Posterior cingulate gyrus (tissue), 11 donors: ENCODE data around the gene RTN4R.

ENCODE experiments used
- DNase-seq, 10 donors: peaks; one replicate each; pipeline versions ENCODE4 v3.0.0 to v3.0.0-alpha.2; 2020 to 2021; ENCODE audit warnings: mixed read lengths in 3 of 10
- intact Hi-C: fragments of 100-400 bp; cut with DNase I; formaldehyde crosslinking; loops from one replicate; pipeline ENCODE4 v1.15.1; 2023

RTN4R gene

GRCh38 chr22:20234760-20235388 is 33.2 kb downstream of the RTN4R start:
- intact Hi-C loops = no loop called here

GRCh38 chr22:20234314-20234682 is 33.8 kb downstream of the RTN4R start:
- intact Hi-C loops = no loop called here
- no peak for DNase-seq

More at GRCh38 chr22:20234760-20235388, 33.2 kb downstream of the RTN4R start:
- DNase-seq = no peak

GRCh38 chr22:20233351-20234313 is 34.5 kb downstream of the RTN4R start:
- intact Hi-C loops = no loop called here
- DNase-seq = no peak

- intact Hi-C loops = no loop called here
- no peak for DNase-seq
Observed at GRCh38 chr22:20232781-20233180, 35.3 kb downstream of the RTN4R start.

- intact Hi-C loops = no loop called here
- DNase-seq = no peak
Observed at GRCh38 chr22:20232237-20232598, 35.9 kb downstream of the RTN4R start.

GRCh38 chr22:20231514-20232236 is 36.4 kb downstream of the RTN4R start:
- no peak for DNase-seq
- intact Hi-C loops = no loop called here

GRCh38 chr22:20230777-20231420 is 37.2 kb downstream of the RTN4R start:
- DNase-seq = no peak
- intact Hi-C loops = no loop called here

GRCh38 chr22:20229916-20230775 is 38.0 kb downstream of the RTN4R start:
- intact Hi-C loops = no loop called here
- DNase-seq = peak in 1 of 10 donors; percentile 83

GRCh38 chr22:20228939-20229272 is 39.2 kb downstream of the RTN4R start:
- DNase-seq = no peak
- intact Hi-C loops = no loop called here

GRCh38 chr22:20228055-20228938 is 39.8 kb downstream of the RTN4R start:
- DNase-seq = no peak
- intact Hi-C loops = no loop called here

GRCh38 chr22:20227363-20227762 is 40.8 kb downstream of the RTN4R start:
- intact Hi-C loops = no loop called here
- DNase-seq = no peak

- DNase-seq = no peak
- intact Hi-C loops = no loop called here
Observed at GRCh38 chr22:20226760-20227350, 41.3 kb downstream of the RTN4R start.

- DNase-seq = no peak
- intact Hi-C loops = no loop called here
Observed at GRCh38 chr22:20226077-20226716, 41.9 kb downstream of the RTN4R start.

- intact Hi-C loops = no loop called here
- DNase-seq = no peak
Observed at GRCh38 chr22:20225693-20225966, 42.5 kb downstream of the RTN4R start.

GRCh38 chr22:20224917-20225692 is 43.0 kb downstream of the RTN4R start:
- intact Hi-C loops = no loop called here
- no peak for DNase-seq

GRCh38 chr22:20224256-20224626 is 43.9 kb downstream of the RTN4R start:
- intact Hi-C loops = no loop called here
- no peak for DNase-seq

- DNase-seq = no peak
- intact Hi-C loops = no loop called here
Observed at GRCh38 chr22:20223421-20224255, 44.5 kb downstream of the RTN4R start.
